Left lung (tissue), 10 donors: ENCODE data around the gene ABCD1. TPM values are rescaled to one million over a fixed set of nuclear protein-coding genes. Genes with fewer than 3 reads are reported as not detected.

ENCODE experiments used
- ATAC-seq: fragments of 200-7000 bp; cut with Tn5 transposase; one replicate; pipeline ENCODE4 v1.9.1; 2020; ENCODE audit warnings: moderate library complexity
- DNase-seq, 4 donors: peaks; one replicate each; pipeline ENCODE4 v3.0.0-alpha.2; 2013 to 2020
- H3K27ac ChIP-seq, 2 donors: fragments of 200-600 bp; sonication (generic) in 1 of 2; one replicate each; pipeline versions ENCODE4 v1.5.0 to v1.8.0; 2020 to 2021
- H3K27me3 ChIP-seq, 2 donors: fragments of 200-600 bp; sonication (generic) in 1 of 2; one replicate each; pipeline versions ENCODE4 v1.5.0 to v1.8.0; 2020 to 2021
- H3K36me3 ChIP-seq, 2 donors: fragments of 200-600 bp; sonication (generic) in 1 of 2; one replicate each; pipeline versions ENCODE4 v1.5.0 to v1.8.0; 2020 to 2021
- H3K4me1 ChIP-seq, 2 donors: fragments of 200-600 bp; one replicate each; pipeline ENCODE4 v1.8.0; 2021
- H3K4me3 ChIP-seq, 2 donors: fragments of 200-600 bp; sonication (generic) in 1 of 2; one replicate each; pipeline versions ENCODE4 v1.5.0 to v1.8.0; 2020 to 2021; ENCODE audit warnings: mild to moderate bottlenecking in 1 of 2
- H3K9me3 ChIP-seq, 2 donors: fragments of 200-600 bp; sonication (generic) in 1 of 2; one replicate each; pipeline versions ENCODE4 v1.5.0 to v1.8.0; 2020 to 2021
- intact Hi-C, 2 donors: fragments of 100-400 bp; cut with DNase I; formaldehyde crosslinking; loops; one replicate each; pipeline versions ENCODE4 v1.11.2 to v1.14.2; 2022
- polyA plus RNA-seq, 6 donors: library from polyadenylated mRNA; unstranded; fragments of 120-200 nt; gene quantifications; one replicate each; pipeline ENCODE4 v1.2.1, GENCODE V29; 2013; ENCODE audit not compliant: insufficient read length in 6 of 6
- total RNA-seq, 2 donors: library from RNA; stranded (reverse); fragmentation: NEBNext Ultra II Directional; extraction: Animal tissue kit (Norgen Biotek cat#: 25700); gene quantifications; one replicate each; pipeline ENCODE4 v1.2.1, GENCODE V29; 2021
- TF ChIP-seq, protein P1 (sequence below), 2 donors: fragments of 200-600 bp; sonication (generic) in 1 of 2; IDR thresholded peaks; one replicate each; pipeline versions ENCODE4 v1.5.0 to v1.8.0; 2021; ENCODE audit warnings: antibody characterized with exemption in 2 of 2
- donor health status: DM: no; HTN: yes; CAD: no.
- donor health status: DM: no; HTN: no; CAD: no.

ABCD1 gene
- total and polyA plus RNA-seq, 8 donors = 6.5 to 18.5 (median 10.0) TPM

DNA sequence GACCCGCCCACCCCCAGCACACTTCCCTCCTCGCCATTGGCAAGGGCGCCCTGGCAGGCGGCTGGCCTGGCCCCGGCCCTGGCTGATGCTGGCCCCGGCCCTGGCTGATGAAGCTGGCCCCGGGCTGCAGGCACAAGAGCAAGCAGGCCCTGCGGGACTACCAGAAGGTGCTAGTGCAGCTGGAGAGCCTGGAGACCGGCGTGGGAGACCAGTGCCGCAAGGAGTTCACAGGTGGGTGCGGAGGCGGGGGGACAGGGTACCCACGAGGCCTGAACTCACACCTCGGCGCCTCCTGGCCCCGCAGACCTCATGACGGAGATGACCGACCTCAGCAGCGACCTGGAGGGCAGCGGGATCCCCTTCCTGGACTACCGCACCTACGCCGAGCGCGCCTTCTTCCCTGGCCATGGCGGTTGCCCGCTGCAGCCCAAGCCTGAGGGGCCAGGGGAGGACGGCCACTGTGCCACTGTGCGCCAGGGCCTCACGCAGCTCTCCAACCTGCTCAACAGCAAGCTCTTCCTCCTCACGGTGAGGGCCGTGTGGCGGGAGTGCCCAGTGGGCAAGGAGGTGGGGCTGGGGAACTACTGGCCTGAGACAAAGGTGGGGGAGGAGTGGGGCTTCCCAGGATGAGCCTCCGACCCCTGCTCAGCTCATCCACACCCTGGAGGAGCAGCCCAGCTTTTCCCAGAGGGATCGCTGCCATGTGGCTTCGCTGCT is 50.1 kb downstream of the ABCD1 start:
- intact Hi-C loops = no loop called here
- Histone ChIP-seq H3K4me1 (no peaks in the 10 kb centered on the region), H3K4me3 (no peak overlapping the region), H3K27ac (no peak overlapping the region), H3K36me3 (no peaks in the 10 kb centered on the region), H3K27me3 (peaks cover 0 to 15% of the 10 kb centered on the region in 2 donors), H3K9me3 (no peaks in the 10 kb centered on the region)
- TF ChIP-seq, protein P1, sequence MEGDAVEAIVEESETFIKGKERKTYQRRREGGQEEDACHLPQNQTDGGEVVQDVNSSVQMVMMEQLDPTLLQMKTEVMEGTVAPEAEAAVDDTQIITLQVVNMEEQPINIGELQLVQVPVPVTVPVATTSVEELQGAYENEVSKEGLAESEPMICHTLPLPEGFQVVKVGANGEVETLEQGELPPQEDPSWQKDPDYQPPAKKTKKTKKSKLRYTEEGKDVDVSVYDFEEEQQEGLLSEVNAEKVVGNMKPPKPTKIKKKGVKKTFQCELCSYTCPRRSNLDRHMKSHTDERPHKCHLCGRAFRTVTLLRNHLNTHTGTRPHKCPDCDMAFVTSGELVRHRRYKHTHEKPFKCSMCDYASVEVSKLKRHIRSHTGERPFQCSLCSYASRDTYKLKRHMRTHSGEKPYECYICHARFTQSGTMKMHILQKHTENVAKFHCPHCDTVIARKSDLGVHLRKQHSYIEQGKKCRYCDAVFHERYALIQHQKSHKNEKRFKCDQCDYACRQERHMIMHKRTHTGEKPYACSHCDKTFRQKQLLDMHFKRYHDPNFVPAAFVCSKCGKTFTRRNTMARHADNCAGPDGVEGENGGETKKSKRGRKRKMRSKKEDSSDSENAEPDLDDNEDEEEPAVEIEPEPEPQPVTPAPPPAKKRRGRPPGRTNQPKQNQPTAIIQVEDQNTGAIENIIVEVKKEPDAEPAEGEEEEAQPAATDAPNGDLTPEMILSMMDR (IDR thresholded peaks at IDR 0.05) = no peak
- no peak for ATAC-seq
- peak in 1 of 4 donors; percentile 27 for DNase-seq

DNA sequence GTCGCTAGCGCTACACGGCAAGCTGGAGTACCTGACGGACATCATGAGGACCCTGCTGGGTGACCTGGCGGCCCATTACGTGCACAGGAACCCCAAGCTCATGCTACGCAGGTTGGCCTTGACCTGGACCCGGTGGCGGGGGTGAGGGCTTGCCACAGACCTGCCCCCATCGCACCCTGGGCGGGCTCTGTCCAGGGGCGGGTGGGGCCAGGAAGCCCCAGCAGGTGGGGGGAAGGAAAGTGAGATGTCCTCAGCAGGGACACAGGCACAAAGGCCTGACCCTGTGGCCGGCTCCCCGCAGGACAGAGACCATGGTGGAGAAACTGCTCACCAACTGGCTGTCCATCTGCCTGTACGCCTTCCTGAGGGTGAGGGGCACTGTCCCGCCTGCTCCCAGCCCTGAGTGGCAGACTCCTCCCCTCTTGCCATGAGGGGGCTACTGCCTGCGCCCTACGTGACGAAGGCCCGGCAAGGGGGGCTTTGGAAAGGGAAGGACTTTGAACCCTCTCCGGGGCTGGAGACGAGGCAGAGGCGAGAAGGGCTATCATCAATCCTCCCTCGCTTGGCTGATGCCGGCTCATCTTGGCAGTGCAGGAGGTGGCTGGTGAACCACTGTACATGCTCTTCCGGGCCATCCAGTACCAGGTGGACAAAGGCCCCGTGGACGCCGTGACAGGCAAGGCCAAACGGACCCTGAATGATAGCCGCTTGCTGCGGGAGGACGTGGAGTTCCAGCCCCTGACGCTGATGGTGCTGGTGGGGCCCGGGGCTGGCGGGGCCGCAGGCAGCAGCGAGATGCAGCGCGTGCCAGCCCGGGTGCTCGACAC is 50.9 kb downstream of the ABCD1 start:
- intact Hi-C loops = no loop called here
- TF ChIP-seq, protein P1 (IDR thresholded peaks at IDR 0.05) = no peak
- no peaks in the 10 kb centered on the region for H3K4me1 ChIP-seq
- no peak overlapping the region for H3K27ac ChIP-seq
- ATAC-seq (no peak), DNase-seq (peak in 1 of 4 donors; percentile 41)
- no peaks in the 10 kb centered on the region for H3K9me3 ChIP-seq
- H3K4me3 ChIP-seq = no peak overlapping the region
- H3K36me3 ChIP-seq = no peaks in the 10 kb centered on the region
- peaks cover 0 to 22% of the 10 kb centered on the region in 2 donors for H3K27me3 ChIP-seq

DNA sequence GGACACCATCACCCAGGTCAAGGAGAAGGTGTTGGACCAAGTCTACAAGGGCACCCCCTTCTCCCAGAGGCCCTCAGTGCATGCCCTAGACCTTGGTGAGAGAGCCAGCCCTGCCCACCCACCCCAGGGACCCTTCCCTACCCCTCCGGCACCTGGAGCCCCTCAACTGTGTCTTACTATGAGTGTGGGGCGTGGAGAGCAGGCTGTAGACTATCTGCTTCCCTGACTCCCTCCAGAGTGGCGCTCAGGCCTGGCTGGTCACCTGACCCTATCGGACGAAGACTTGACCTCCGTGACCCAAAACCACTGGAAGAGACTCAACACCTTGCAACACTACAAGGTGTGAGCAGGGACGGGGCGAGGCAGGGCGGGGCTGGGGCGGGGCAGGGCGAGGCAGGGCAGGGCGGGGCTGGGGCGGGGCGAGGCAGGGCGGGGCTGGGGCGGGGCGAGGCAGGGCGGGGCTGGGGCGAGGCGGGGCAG is 51.5 kb downstream of the ABCD1 start:
- H3K4me3 ChIP-seq = no peak overlapping the region
- intact Hi-C loops = no loop called here
- TF ChIP-seq, protein P1 (IDR thresholded peaks at IDR 0.05) = no peak
- H3K9me3 ChIP-seq = no peaks in the 10 kb centered on the region
- no peak for ATAC-seq
- no peaks in the 10 kb centered on the region for H3K4me1 ChIP-seq
- no peak for DNase-seq
- H3K27ac ChIP-seq = no peak overlapping the region
- H3K36me3 ChIP-seq = no peaks in the 10 kb centered on the region
- H3K27me3 ChIP-seq = peaks cover 0 to 29% of the 10 kb centered on the region in 2 donors

DNA sequence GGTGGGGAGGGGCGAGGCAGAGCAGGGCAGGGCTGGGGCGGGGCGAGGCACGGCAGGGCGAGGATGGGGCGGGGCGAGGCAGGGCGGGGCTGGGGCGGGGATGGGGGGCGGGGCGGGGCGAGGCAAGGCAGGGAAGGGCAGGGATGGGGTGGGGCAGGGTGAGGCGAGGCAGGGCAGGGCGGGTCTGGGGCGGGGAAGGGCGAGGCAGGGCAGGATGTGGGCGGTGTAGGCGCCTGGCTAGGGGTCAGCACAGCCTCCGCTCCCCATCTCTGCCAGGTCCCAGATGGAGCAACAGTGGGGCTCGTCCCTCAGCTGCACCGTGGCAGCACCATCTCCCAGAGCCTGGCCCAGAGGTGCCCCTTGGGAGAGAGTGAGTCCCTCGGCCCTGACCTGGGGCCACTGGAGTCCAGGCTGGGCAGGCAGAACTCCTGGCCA is 52.0 kb downstream of the ABCD1 start:
- Histone ChIP-seq H3K4me3 (no peak overlapping the region), H3K27me3 (peaks cover 0 to 34% of the 10 kb centered on the region in 2 donors), H3K36me3 (no peaks in the 10 kb centered on the region), H3K9me3 (no peaks in the 10 kb centered on the region), H3K4me1 (no peaks in the 10 kb centered on the region), H3K27ac (no peak overlapping the region)
- intact Hi-C loops = no loop called here
- ATAC-seq (no peak), DNase-seq (no peak)
- TF ChIP-seq, protein P1 (IDR thresholded peaks at IDR 0.05) = no peak
